Trophoblast cell (in vitro differentiated cells and primary cell): Measurements from ENCODE around the gene CADPS.

Experiments
- DNase-seq, 2 donors: peaks; one replicate each; pipeline ENCODE4 v3.0.0-alpha.2; 2016
- H2AFZ ChIP-seq: 2 replicates; pipeline ENCODE4 v1.6.1; 2013; ENCODE audit warnings: low read length, moderate library complexity, mild to moderate bottlenecking; ENCODE audit not compliant: insufficient read depth, poor library complexity
- H2AK5ac ChIP-seq: 2 replicates; pipeline ENCODE4 v1.6.1; 2013; ENCODE audit warnings: mild to moderate bottlenecking, low read length
- H2BK120ac ChIP-seq: 2 replicates; pipeline ENCODE4 v1.6.1; 2013; ENCODE audit warnings: low read length, mild to moderate bottlenecking, moderate library complexity; ENCODE audit not compliant: insufficient read depth, poor library complexity
- H2BK12ac ChIP-seq: 2 replicates; pipeline ENCODE4 v1.6.1; 2013; ENCODE audit warnings: mild to moderate bottlenecking, low read length, moderate library complexity
- H2BK5ac ChIP-seq: 2 replicates; pipeline ENCODE4 v1.6.1; 2013; ENCODE audit warnings: low read length, low read depth, moderate library complexity, mild to moderate bottlenecking; ENCODE audit not compliant: poor library complexity
- H3K14ac ChIP-seq: 2 replicates; pipeline ENCODE4 v1.6.1; 2013; ENCODE audit warnings: mild to moderate bottlenecking, low read length
- H3K18ac ChIP-seq: 2 replicates; pipeline ENCODE4 v1.6.1; 2013; ENCODE audit warnings: mild to moderate bottlenecking, low read length
- H3K23ac ChIP-seq: 2 replicates; pipeline ENCODE4 v1.6.1; 2013; ENCODE audit warnings: low read length
- H3K27ac ChIP-seq: 2 replicates; pipeline ENCODE4 v1.5.1; 2013; ENCODE audit warnings: low read depth, mild to moderate bottlenecking, inconsistent platforms, low read length, moderate library complexity
- H3K27me3 ChIP-seq: 2 replicates; pipeline ENCODE4 v1.6.1; 2013; ENCODE audit warnings: inconsistent platforms, mild to moderate bottlenecking, low read length, moderate library complexity; ENCODE audit not compliant: insufficient read depth
- H3K36me3 ChIP-seq, 2 experiments: 1 replicate in 1 of 2; 2 replicates in 1 of 2; pipeline ENCODE4 v1.6.1; 2013; ENCODE audit warnings: low read length in 2 of 2, mild to moderate bottlenecking in 2 of 2, moderate library complexity in 1 of 2; ENCODE audit not compliant: insufficient read depth in 2 of 2, control insufficient read depth in 1 of 2
- H3K4ac ChIP-seq: 2 replicates; pipeline ENCODE4 v1.6.1; 2013; ENCODE audit warnings: low read depth, mild to moderate bottlenecking, low read length, moderate library complexity
- H3K4me1 ChIP-seq, 2 experiments: 1 replicate in 1 of 2; 2 replicates in 1 of 2; pipeline ENCODE4 v1.6.1; 2013; ENCODE audit warnings: low read length in 2 of 2, mild to moderate bottlenecking in 2 of 2, moderate library complexity in 1 of 2; ENCODE audit not compliant: insufficient read depth in 2 of 2, control insufficient read depth in 1 of 2
- H3K4me2 ChIP-seq: 2 replicates; pipeline ENCODE4 v1.6.1; 2013; ENCODE audit warnings: inconsistent platforms, mild to moderate bottlenecking, low read length, moderate library complexity
- H3K4me3 ChIP-seq: 2 replicates; pipeline ENCODE4 v1.5.1; 2013; ENCODE audit warnings: mild to moderate bottlenecking, low read depth, low read length, inconsistent platforms
- H3K79me1 ChIP-seq: one replicate; pipeline ENCODE4 v1.6.1; 2013; ENCODE audit warnings: low read length
- H3K79me2 ChIP-seq: 2 replicates; pipeline ENCODE4 v1.6.1; 2013; ENCODE audit warnings: low read length, mild to moderate bottlenecking; ENCODE audit not compliant: control insufficient read depth, insufficient read depth, poor library complexity
- H3K9ac ChIP-seq: 2 replicates; pipeline ENCODE4 v1.6.1; 2013; ENCODE audit warnings: mild to moderate bottlenecking, low read length
- H3K9me3 ChIP-seq: 2 replicates; pipeline ENCODE4 v1.6.1; 2013; ENCODE audit warnings: low read depth, mild to moderate bottlenecking, control low read depth, inconsistent platforms, low read length; ENCODE audit not compliant: insufficient read depth
- H4K12ac ChIP-seq: 2 replicates; pipeline ENCODE4 v1.6.1; 2013; ENCODE audit warnings: low read depth, mild to moderate bottlenecking, low read length, moderate library complexity
- H4K8ac ChIP-seq: 2 replicates; pipeline ENCODE4 v1.6.1; 2013; ENCODE audit warnings: low read depth, mild to moderate bottlenecking, low read length, moderate library complexity
- H4K91ac ChIP-seq: one replicate; pipeline ENCODE4 v1.6.1; 2013; ENCODE audit warnings: low read depth, mild to moderate bottlenecking, low read length, moderate library complexity
- WGBS: extraction: QIAGEN DNeasy Blood & Tissue Kit; methylation state at CpG from one replicate; pipeline ENCODE4 v1.1.7; 2013; ENCODE audit warnings: missing lambda C conversion rate; ENCODE audit not compliant: insufficient read length, insufficient coverage; ENCODE audit errors: extremely low coverage; 5-methylcytosine and 5-hydroxymethylcytosine counted together

Gene CADPS

DNA sequence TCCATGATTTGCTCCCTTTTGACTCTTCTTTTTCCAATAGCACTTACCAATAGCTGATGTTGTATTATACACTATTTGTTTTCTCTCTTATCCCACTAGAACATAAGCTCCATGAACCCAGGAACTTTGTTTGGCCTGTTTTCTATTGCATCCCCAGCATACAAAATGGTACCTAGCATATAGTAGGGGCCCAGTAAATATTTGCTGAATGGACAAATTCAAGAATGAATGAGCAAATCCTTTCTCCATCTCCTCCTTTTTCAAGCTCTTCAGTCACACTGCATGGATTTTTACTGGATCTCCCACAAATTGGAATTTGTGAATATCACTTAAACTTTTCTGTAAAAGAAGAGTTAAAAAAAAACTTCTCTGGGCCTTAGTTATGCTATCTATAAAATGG, 435.2 kb downstream of the CADPS start:
- Histone ChIP-seq H2BK120ac (no peak overlapping the region), H3K36me3 (no peaks in the 10 kb centered on the region), H3K79me2 (no peaks in the 10 kb centered on the region), H3K79me1 (no peaks in the 10 kb centered on the region), H3K18ac (no peak overlapping the region), H3K9me3 (no peaks in the 10 kb centered on the region), H4K8ac (no peak overlapping the region), H2AK5ac (no peak overlapping the region), H4K12ac (no peak overlapping the region), H3K4me2 (no peak overlapping the region), H3K27ac (no peak overlapping the region), H3K4me3 (no peak overlapping the region), H2AFZ (no peak overlapping the region), H2BK5ac (no peak overlapping the region), H3K23ac (no peak overlapping the region), H3K9ac (no peak overlapping the region), H3K27me3 (no peaks in the 10 kb centered on the region), H2BK12ac (no peak overlapping the region), H4K91ac (no peak overlapping the region), H3K14ac (no peak overlapping the region), H3K4me1 (no peaks in the 10 kb centered on the region), H3K4ac (no peak overlapping the region)
- DNase-seq: no peak

DNA sequence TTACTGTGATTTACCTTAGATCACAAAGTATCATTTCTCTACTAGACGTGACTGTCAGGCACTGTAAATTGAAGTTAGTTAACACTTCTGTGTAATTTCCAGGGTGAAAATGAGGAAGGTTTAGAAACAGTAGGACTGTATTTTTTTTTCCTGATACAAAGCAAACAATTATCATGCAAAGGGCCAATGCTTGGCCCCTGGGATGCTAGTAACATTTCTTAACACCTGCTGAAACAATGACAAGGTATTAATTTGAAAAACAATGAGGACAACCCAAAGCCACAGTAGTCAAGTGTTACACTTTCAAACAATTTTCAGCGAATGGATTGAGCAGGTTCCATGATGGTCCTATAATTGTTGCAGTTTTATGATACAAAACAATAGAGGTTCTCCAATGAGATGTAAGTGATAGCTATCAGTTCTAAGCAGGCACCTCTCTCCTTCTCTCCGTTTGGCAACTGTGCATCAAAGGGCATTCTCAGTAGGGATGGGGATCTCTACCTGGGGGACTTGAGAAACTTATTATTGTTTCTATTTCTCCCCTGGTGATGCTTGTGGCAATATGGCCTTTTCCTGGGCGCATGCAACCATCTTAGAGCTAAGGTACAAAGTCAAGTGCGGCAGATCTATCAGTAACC, 435.9 kb downstream of the CADPS start:
- Histone ChIP-seq H3K4me1 (no peaks in the 10 kb centered on the region), H2AK5ac (no peak overlapping the region), H2BK120ac (no peak overlapping the region), H3K14ac (no peak overlapping the region), H3K23ac (no peak overlapping the region), H3K4ac (no peak overlapping the region), H3K4me3 (no peak overlapping the region), H3K9me3 (no peaks in the 10 kb centered on the region), H3K9ac (no peak overlapping the region), H3K27me3 (no peaks in the 10 kb centered on the region), H3K79me1 (no peaks in the 10 kb centered on the region), H3K79me2 (no peaks in the 10 kb centered on the region), H4K8ac (no peak overlapping the region), H3K18ac (no peak overlapping the region), H3K4me2 (no peak overlapping the region), H4K12ac (no peak overlapping the region), H2BK12ac (no peak overlapping the region), H2AFZ (no peak overlapping the region), H3K27ac (no peak overlapping the region), H3K36me3 (no peaks in the 10 kb centered on the region), H2BK5ac (no peak overlapping the region), H4K91ac (no peak overlapping the region)
- no peak for DNase-seq
- no CpG with 5 or more reads among the region's 5 CpGs for WGBS

- no peak overlapping the region for H3K9ac ChIP-seq
- H4K91ac ChIP-seq: no peak overlapping the region
- no peaks in the 10 kb centered on the region for H3K79me2 ChIP-seq
- H2AFZ ChIP-seq: no peak overlapping the region
- H3K23ac ChIP-seq: no peak overlapping the region
- H3K4me1 ChIP-seq: no peaks in the 10 kb centered on the region
- no peaks in the 10 kb centered on the region for H3K36me3 ChIP-seq
- no peak overlapping the region for H3K4me2 ChIP-seq
- H4K12ac ChIP-seq: no peak overlapping the region
- H2BK120ac ChIP-seq: no peak overlapping the region
- H3K9me3 ChIP-seq: no peaks in the 10 kb centered on the region
- H4K8ac ChIP-seq: no peak overlapping the region
- H3K4me3 ChIP-seq: no peak overlapping the region
- no peak overlapping the region for H2BK12ac ChIP-seq
- no peak overlapping the region for H3K4ac ChIP-seq
- H3K27me3 ChIP-seq: no peaks in the 10 kb centered on the region
- no peak overlapping the region for H3K27ac ChIP-seq
- no peaks in the 10 kb centered on the region for H3K79me1 ChIP-seq
- no peak overlapping the region for H3K14ac ChIP-seq
- 100% methylated on average over 1 of the region's 7 CpGs for WGBS
- H2AK5ac ChIP-seq: no peak overlapping the region
- DNase-seq: no peak
- H2BK5ac ChIP-seq: no peak overlapping the region
- H3K18ac ChIP-seq: no peak overlapping the region
These were observed 438.4 kb downstream of the CADPS start for GRCh38 chr3:62436785-62437184.

- Histone ChIP-seq H3K9ac (no peak overlapping the region), H3K4ac (no peak overlapping the region), H3K4me1 (no peaks in the 10 kb centered on the region), H3K79me1 (no peaks in the 10 kb centered on the region), H2BK5ac (no peak overlapping the region), H2AK5ac (no peak overlapping the region), H2BK12ac (no peak overlapping the region), H2BK120ac (no peak overlapping the region), H4K91ac (no peak overlapping the region), H3K79me2 (no peaks in the 10 kb centered on the region), H3K36me3 (no peaks in the 10 kb centered on the region), H4K8ac (no peak overlapping the region), H3K27ac (no peak overlapping the region), H3K4me3 (no peak overlapping the region), H3K18ac (no peak overlapping the region), H3K14ac (no peak overlapping the region), H3K23ac (no peak overlapping the region), H4K12ac (no peak overlapping the region), H2AFZ (no peak overlapping the region), H3K27me3 (no peaks in the 10 kb centered on the region), H3K4me2 (no peak overlapping the region), H3K9me3 (no peaks in the 10 kb centered on the region)
- no CpG with 5 or more reads among the region's 8 CpGs for WGBS
- no peak for DNase-seq
These were observed 441.8 kb downstream of the CADPS start for GRCh38 chr3:62433396-62433795.
